Naive B cell (primary cell): ENCODE measurements around the gene RAB17. TPM values are rescaled to one million over a fixed set of nuclear protein-coding genes. Genes with fewer than 3 reads are reported as not detected.
"Not testable (repeated sequence)": the region's sequence is repeated elsewhere in the genome, so short reads cannot be mapped to it uniquely, and the experiment has no call there.

Experiments used
- ATAC-seq, 2 donors: fragments of 150-1000 bp; cut with Tn5 transposase; 2 replicates each; pipeline ENCODE4 v1.10.0; 2021; ENCODE audit warnings: low read depth in 2 of 2, mild to moderate bottlenecking in 2 of 2, moderate library complexity in 2 of 2
- DNase-seq: peaks from one replicate; pipeline ENCODE4 v3.0.0; 2022
- H3K27ac Mint-ChIP-seq, 6 donors: one replicate each; pipeline ENCODE4 v1.8.0; 2020 to 2022; ENCODE audit warnings: mild to moderate bottlenecking in 6 of 6, mixed read lengths in 6 of 6, moderate library complexity in 5 of 6, inconsistent platforms in 2 of 6
- H3K27me3 Mint-ChIP-seq, 3 donors: one replicate each; pipeline ENCODE4 v1.8.0; 2021 to 2022; ENCODE audit warnings: mixed read lengths in 3 of 3, mild to moderate bottlenecking in 1 of 3
- H3K36me3 Mint-ChIP-seq, 2 donors: one replicate each; pipeline ENCODE4 v1.8.0; 2020 to 2022; ENCODE audit warnings: mixed read lengths in 2 of 2, inconsistent platforms in 1 of 2, mild to moderate bottlenecking in 1 of 2
- H3K4me1 Mint-ChIP-seq, 3 donors: one replicate each; pipeline ENCODE4 v1.8.0; 2020 to 2022; ENCODE audit warnings: mixed read lengths in 3 of 3, inconsistent platforms in 1 of 3, mild to moderate bottlenecking in 1 of 3, moderate library complexity in 1 of 3
- H3K4me3 Mint-ChIP-seq, 8 donors: one replicate each; pipeline ENCODE4 v1.8.0; 2020 to 2022; ENCODE audit warnings: mild to moderate bottlenecking in 8 of 8, mixed read lengths in 8 of 8, moderate library complexity in 8 of 8, inconsistent platforms in 2 of 8
- H3K9me3 Mint-ChIP-seq, 7 donors: one replicate each; pipeline ENCODE4 v1.8.0; 2020 to 2022; ENCODE audit warnings: mixed read lengths in 7 of 7, mild to moderate bottlenecking in 5 of 7, inconsistent platforms in 2 of 7, moderate library complexity in 1 of 7
- polyA plus RNA-seq, 6 donors: library from polyadenylated mRNA; unstranded; fragments of 300-500 nt; fragmentation: Illumina TruSeq; gene quantifications; one replicate each; pipeline ENCODE4 v1.2.3, GENCODE V29; 2021; ENCODE audit warnings: low read depth in 6 of 6

The RAB17 gene
- polyA plus RNA-seq, 6 donors from 2014 or later: not detected

DNA sequence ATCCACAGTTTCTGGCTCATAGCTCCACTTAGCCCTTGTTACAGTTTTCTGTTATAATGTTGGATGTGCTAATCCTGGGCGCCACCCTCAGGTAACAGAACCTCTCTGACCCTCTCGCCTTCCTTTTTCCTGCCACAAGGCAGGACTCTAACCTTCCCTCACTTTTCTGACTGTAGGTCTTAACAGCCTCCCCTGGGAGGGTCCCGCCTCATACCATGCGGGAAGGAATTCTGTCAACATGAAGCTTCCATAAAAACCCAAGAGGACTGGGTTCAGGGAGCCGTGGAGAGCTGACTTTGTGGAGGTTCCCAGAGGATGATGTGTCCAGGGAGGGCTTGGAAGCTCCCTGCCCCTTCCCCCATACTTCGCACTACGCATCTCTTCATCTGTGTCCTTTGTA is 11.9 kb upstream of the RAB17 start:
- H3K4me3 Mint-ChIP-seq: peak overlapping the region in 5 of 8 donors; percentile 56 to 87 (median 79)

DNA sequence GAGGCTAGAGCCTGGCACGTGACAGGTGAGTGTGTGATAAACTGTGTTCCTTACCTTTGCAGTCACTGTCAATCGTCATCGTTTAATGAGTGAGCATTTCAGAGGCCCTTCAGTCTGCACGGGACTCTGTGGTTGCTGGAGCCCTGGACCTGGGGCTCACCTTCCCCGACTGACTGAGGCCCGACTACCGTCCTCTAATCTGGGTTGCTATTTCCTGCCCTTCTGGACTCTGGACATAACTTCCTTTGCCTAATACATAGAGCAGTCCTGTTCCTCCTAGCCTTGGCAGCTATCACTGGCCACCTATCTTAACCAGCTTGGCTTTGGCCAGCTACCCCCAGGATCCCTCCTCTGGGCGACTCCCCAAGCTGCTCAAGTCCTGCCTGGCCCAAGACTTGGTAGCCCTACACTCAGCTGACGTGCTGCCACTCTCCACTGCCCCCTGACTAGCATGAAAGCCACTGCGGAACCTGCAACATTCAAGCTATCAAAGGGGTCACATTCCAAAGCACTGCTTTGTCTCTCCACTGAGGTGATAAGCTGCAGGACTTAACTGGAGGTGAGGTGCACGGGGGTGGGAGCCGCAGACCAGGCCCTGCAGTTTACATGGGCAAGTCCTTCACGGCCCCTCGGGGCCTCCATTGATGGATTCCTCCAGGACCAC is 11.1 kb upstream of the RAB17 start:
- Mint-ChIP-seq H3K4me3 (peak overlapping the region in 1 of 8 donors; percentile 6), H3K27me3 (no peaks in the 10 kb centered on the region), H3K27ac (peak overlapping the region; percentile 12 to 97 (median 80)), H3K4me1 (peaks cover 20 to 41% (median 35%) of the 10 kb centered on the region in 3 donors), H3K9me3 (peaks cover 0 to 2% (median 0%) of the 10 kb centered on the region in 7 donors), H3K36me3 (no peaks in the 10 kb centered on the region)
- ATAC-seq (no peak), DNase-seq (no peak)

More for the DNA sequence above, 11.9 kb upstream of the RAB17 start:
- ATAC-seq: no peak
- no peak for DNase-seq
- H3K4me1 Mint-ChIP-seq: peaks cover 20 to 40% (median 35%) of the 10 kb centered on the region in 3 donors
- H3K9me3 Mint-ChIP-seq: peaks cover 0 to 2% (median 0%) of the 10 kb centered on the region in 7 donors
- peak overlapping the region; percentile 97 to 99 (median 98) for H3K27ac Mint-ChIP-seq
- H3K36me3 Mint-ChIP-seq: no peaks in the 10 kb centered on the region
- peaks cover 0 to under 1% (median 0%) of the 10 kb centered on the region in 3 donors for H3K27me3 Mint-ChIP-seq

GRCh38 chr2:237600205-237600846 is 9.8 kb upstream of the RAB17 start:
- Mint-ChIP-seq H3K4me3 (no peak overlapping the region), H3K27ac (peak overlapping the region in 5 of 6 donors; percentile 50 to 97 (median 78)), H3K36me3 (no peaks in the 10 kb centered on the region), H3K4me1 (peaks cover 20 to 37% (median 35%) of the 10 kb centered on the region in 3 donors), H3K9me3 (peaks cover 0 to 2% (median 0%) of the 10 kb centered on the region in 7 donors), H3K27me3 (no peaks in the 10 kb centered on the region)
- DNase-seq (no peak), ATAC-seq (no peak)

DNA sequence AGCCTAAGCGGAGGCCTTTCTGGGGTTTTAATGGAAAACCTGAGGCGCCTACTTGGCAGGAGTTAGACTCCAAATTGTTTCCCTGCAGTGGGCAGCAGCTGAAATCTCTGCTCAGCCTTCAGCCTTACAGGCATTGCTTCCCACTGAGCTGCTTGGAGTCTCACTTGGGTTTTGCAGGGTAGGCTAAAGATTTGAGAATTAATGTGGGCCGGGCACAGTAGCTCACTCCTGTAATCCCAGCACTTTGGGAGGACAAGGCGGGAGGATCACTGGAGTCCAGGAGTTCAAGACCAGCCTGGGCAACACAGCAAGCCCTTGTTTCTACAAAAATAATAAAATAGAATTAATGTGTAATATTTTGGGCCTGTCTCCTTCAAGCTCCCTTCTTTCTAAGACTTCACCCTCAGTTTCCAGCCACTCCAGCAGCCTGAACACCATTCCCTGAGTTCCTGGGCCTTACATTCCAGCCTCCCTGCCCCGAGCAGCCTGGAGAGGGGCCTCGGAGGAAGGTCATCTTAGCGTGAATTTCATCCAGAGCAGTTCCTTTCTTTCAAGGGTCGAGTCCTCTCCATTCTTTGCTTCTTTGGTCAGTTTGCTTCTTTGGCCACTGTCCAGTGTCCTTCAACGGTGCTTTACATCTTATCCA is 9.1 kb upstream of the RAB17 start:
- peak overlapping the region in 1 of 8 donors; percentile 16 for H3K4me3 Mint-ChIP-seq
- H3K27me3 Mint-ChIP-seq: no peaks in the 10 kb centered on the region
- H3K36me3 Mint-ChIP-seq: no peaks in the 10 kb centered on the region
- peaks cover 0 to 2% (median 0%) of the 10 kb centered on the region in 7 donors for H3K9me3 Mint-ChIP-seq
- peaks cover 20 to 34% (median 32%) of the 10 kb centered on the region in 3 donors for H3K4me1 Mint-ChIP-seq
- DNase-seq: no peak
- no peak for ATAC-seq
- peak overlapping the region in 4 of 6 donors; percentile 52 to 97 (median 82) for H3K27ac Mint-ChIP-seq

GRCh38 chr2:237598468-237599208 is 8.1 kb upstream of the RAB17 start:
- H3K27me3 Mint-ChIP-seq: no peaks in the 10 kb centered on the region
- peak overlapping the region in 1 of 8 donors; percentile 80 for H3K4me3 Mint-ChIP-seq
- H3K36me3 Mint-ChIP-seq: no peaks in the 10 kb centered on the region
- peak overlapping the region in 5 of 6 donors; percentile 72 to 97 (median 94) for H3K27ac Mint-ChIP-seq
- ATAC-seq (no peak), DNase-seq (no peak)
- H3K9me3 Mint-ChIP-seq: peaks cover 0 to 2% (median 0%) of the 10 kb centered on the region in 7 donors
- H3K4me1 Mint-ChIP-seq: peaks cover 19 to 32% (median 30%) of the 10 kb centered on the region in 3 donors

DNA sequence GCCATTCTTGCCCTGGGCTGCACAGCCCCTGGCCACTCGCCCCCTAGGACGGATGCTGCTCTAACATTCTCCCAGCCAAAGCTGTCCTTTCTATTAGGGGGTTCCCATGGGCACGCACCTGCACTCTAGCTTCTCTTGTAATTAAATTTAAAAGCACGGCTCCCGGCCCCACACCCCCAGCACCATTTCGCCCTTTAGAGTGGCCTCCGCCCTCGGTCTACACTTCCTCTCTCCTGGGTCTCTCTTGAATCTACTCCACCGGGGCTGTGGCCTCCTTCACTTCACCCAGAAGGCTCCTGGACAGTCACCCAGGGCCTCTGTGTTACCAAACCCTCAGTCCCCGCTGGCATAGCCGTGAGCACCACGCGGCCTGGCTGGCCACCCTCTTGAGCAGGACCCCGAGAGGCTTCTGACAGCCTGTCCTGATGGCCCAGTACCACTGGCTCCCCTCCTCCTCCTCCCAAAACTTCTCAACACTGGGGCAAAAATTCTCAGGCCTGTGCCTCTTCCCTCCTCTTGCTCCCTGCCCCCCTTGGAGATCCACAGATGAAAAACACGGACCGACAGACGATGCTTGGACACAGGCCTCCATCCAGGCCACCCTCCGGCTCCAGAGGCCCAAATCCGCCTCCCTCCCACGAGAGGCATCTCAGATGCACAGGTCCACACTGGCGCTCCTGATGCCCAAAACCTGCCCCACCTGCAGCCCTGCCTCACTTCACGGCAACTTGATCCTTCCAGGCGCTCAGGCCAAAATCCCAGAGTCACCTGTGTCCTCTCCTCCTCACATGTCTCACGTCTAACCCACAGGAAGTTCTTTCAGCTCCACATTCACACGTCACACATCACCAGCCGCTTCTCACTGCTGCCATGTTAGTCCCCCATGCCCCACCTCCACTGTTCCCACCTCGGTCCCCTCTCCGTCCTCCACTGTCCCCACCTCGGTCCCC is 6.9 kb upstream of the RAB17 start:
- DNase-seq: no peak

GRCh38 chr2:237596520-237597195 is 6.1 kb upstream of the RAB17 start:
- no peak for ATAC-seq
- peak overlapping the region in 3 of 6 donors; percentile 53 to 77 (median 76) for H3K27ac Mint-ChIP-seq
- no peaks in the 10 kb centered on the region for H3K36me3 Mint-ChIP-seq
- DNase-seq: no peak
- H3K4me3 Mint-ChIP-seq: peak overlapping the region in 1 of 8 donors; percentile 15
- H3K4me1 Mint-ChIP-seq: peaks cover 13 to 21% (median 14%) of the 10 kb centered on the region in 3 donors
- H3K9me3 Mint-ChIP-seq: peaks cover 0 to 2% (median 0%) of the 10 kb centered on the region in 7 donors
- no peaks in the 10 kb centered on the region for H3K27me3 Mint-ChIP-seq

More for the DNA sequence above, 6.9 kb upstream of the RAB17 start:
- Mint-ChIP-seq H3K27me3 (no peaks in the 10 kb centered on the region), H3K4me3 (peak overlapping the region in 2 of 8 donors; percentile 7 to 19), H3K9me3 (peaks cover 0 to 2% (median 0%) of the 10 kb centered on the region in 7 donors), H3K27ac (peak overlapping the region in 5 of 6 donors; percentile 42 to 97 (median 85)), H3K4me1 (peaks cover 11 to 22% (median 18%) of the 10 kb centered on the region in 3 donors), H3K36me3 (no peaks in the 10 kb centered on the region)
- no peak for ATAC-seq

DNA sequence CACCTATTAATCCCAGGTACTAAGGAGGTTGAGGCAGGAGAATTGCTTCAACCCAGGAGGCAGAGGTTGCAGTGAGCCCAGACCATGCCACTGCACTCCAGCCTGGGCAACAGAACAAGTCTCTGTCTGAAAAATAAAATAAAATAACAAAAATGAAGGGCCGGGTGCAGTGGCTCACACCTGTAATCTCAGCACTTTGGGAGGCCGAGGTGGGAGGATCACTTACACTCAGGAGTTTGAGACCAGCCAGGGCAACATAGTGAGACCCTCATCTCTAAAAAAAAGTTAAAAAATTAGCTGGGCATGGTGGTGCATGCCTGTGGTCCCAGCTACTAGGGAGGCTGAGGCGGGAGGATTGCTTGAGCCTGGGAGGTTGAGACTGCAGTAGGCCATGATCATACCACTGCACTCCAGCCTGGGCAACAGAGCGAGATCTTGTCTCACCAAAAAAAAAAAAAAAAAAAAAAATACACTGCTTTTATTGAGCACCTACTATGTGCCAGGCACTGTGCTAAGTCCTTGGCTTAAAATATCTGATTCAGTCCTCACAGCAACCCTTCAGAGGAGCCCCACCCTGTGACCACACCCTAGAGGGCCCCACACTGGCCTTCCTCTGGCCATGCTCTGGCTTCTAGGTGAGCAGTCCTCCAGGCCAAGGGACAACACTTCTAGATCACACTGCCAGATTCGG is 5.4 kb upstream of the RAB17 start:
- Mint-ChIP-seq H3K27ac (peak overlapping the region in 3 of 6 donors; percentile 49 to 70 (median 56)), H3K4me1 (peaks cover 17 to 28% (median 20%) of the 10 kb centered on the region in 3 donors)
- not testable (repeated sequence) for H3K36me3 Mint-ChIP-seq, ATAC-seq, DNase-seq, H3K27me3 Mint-ChIP-seq, H3K4me3 Mint-ChIP-seq, H3K9me3 Mint-ChIP-seq

DNA sequence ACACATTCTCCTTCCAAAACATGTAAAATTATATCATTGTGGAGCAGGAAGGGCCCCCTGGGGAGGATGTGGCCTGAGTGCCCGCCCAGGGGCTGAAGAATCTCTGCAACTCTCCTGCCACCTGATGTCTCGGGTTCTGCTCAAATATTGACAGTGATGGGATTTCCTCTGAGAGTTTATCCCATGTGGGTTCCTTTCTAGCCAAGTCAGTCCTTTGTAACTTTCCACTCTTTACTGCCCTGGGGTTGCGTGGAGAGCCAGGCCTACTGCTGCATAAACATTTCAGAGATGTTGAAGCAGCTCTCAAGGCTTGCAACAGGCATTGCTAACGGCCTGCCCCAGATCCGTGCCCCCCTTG is 4.0 kb upstream of the RAB17 start:
- peaks cover 0 to 7% (median 5%) of the 10 kb centered on the region in 3 donors for H3K27me3 Mint-ChIP-seq
- peak overlapping the region in 4 of 6 donors; percentile 11 to 90 (median 66) for H3K27ac Mint-ChIP-seq
- no peak overlapping the region for H3K4me3 Mint-ChIP-seq
- no peak for DNase-seq
- peaks cover 17 to 35% (median 22%) of the 10 kb centered on the region in 3 donors for H3K4me1 Mint-ChIP-seq
- H3K9me3 Mint-ChIP-seq: peaks cover 0 to 2% (median 0%) of the 10 kb centered on the region in 7 donors
- no peak for ATAC-seq
- H3K36me3 Mint-ChIP-seq: no peaks in the 10 kb centered on the region

DNA sequence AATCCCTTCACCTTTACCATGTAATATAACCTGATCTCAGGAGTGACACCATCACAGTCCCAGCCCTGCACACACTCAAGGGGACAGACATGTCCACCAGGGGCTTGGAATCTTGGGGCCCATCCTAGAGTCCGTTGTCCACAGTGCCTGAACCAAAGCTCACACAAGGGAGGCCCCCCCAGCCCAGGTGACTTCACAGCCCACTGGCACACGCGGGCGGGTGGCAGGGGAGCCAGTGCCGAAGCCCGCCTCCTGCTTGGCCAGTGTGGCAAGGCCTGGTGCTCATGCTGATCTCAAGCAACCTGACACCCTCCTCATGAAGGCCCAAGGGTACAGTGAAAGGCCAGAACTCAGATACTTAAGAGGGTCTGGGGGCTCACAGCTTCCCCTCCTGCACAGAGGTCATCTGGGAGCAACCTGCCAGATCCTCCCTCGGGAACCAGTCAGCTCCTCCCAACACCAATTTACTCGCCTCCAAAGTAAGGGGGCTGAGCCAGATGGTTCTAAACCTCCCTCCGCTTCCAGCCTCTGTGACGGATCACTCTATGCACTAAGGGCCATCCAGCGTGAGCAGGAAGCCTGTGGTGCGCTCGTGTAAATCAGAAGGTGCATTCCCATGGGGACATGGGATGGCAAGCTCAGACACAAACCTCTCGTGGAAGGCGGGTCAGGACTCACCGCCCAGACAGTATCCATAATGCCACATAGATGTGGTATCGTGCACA is 3.2 kb upstream of the RAB17 start:
- DNase-seq: no peak
- peak overlapping the region in 5 of 6 donors; percentile 12 to 82 (median 74) for H3K27ac Mint-ChIP-seq
- no peaks in the 10 kb centered on the region for H3K36me3 Mint-ChIP-seq

More for the DNA sequence above, 3.2 kb upstream of the RAB17 start:
- no peak overlapping the region for H3K4me3 Mint-ChIP-seq
- peaks cover 17 to 33% (median 22%) of the 10 kb centered on the region in 3 donors for H3K4me1 Mint-ChIP-seq
- peaks cover 0 to 7% (median 5%) of the 10 kb centered on the region in 3 donors for H3K27me3 Mint-ChIP-seq
- peak; percentile 19 to 45 for ATAC-seq
- H3K9me3 Mint-ChIP-seq: peaks cover 0 to 2% (median 0%) of the 10 kb centered on the region in 7 donors
